RCC 7860 (cell line): ENCODE measurements around the gene TMEM161A.
"Not testable (repeated sequence)": the region's sequence is repeated elsewhere in the genome, so short reads cannot be mapped to it uniquely, and the experiment has no call there.

Source experiments
- DNase-seq: peaks from one replicate; pipeline ENCODE4 v3.0.0-alpha.2; 2015; ENCODE audit warnings: low spot score
- FAIRE-seq: peaks from 2 replicates; lab custom pipeline; 2012; peaks lifted over from hg19 to GRCh38; lab: Jason Lieb, UNC

Gene TMEM161A

GRCh38 chr19:19138109-19138981, at the start of gene TMEM161A:
TMEM161A (minus strand) TSS chr19:19138478; CDS start chr19:19138428, 50 bp downstream.
- DNase-seq (peak; percentile 90), FAIRE-seq (peak; percentile 72)

GRCh38 chr19:19186742-19187141, 48.5 kb upstream of the TMEM161A start:
- DNase-seq = no peak
- no peak for FAIRE-seq

GRCh38 chr19:19185853-19186740, 47.8 kb upstream of the TMEM161A start:
- DNase-seq (peak; percentile 13), FAIRE-seq (no peak)

GRCh38 chr19:19181488-19181998, 43.3 kb upstream of the TMEM161A start:
- FAIRE-seq (no peak), DNase-seq (no peak)

- no peak for FAIRE-seq
- DNase-seq = no peak
These were observed 41.5 kb upstream of the TMEM161A start for GRCh38 chr19:19179548-19180441.

- DNase-seq (no peak), FAIRE-seq (no peak)
These were observed 38.7 kb upstream of the TMEM161A start for GRCh38 chr19:19176950-19177349.

GRCh38 chr19:19173243-19173642, 35.0 kb upstream of the TMEM161A start:
- not testable (repeated sequence) for FAIRE-seq, DNase-seq

GRCh38 chr19:19171821-19172532, 33.7 kb upstream of the TMEM161A start:
- DNase-seq (no peak), FAIRE-seq (no peak)

- DNase-seq = no peak
- no peak for FAIRE-seq
These were observed 32.8 kb upstream of the TMEM161A start for GRCh38 chr19:19170873-19171672.

- no peak for FAIRE-seq
These were observed 32.0 kb upstream of the TMEM161A start, which contains the start of gene MEF2B for GRCh38 chr19:19170053-19170872. MEF2B (minus strand) TSS chr19:19170263; CDS start chr19:19150735, 19,528 bp downstream.

GRCh38 chr19:19169236-19170052, 31.2 kb upstream of the TMEM161A start:
- FAIRE-seq (no peak), DNase-seq (no peak)

More at GRCh38 chr19:19170053-19170872, 32.0 kb upstream of the TMEM161A start, which contains the start of gene MEF2B:
- DNase-seq = no peak

- no peak for DNase-seq
- FAIRE-seq = no peak
These were observed 29.3 kb upstream of the TMEM161A start for GRCh38 chr19:19167612-19168011.

- no peak for FAIRE-seq
- DNase-seq = no peak
These were observed 27.1 kb upstream of the TMEM161A start for GRCh38 chr19:19165396-19165795.

- FAIRE-seq (no peak), DNase-seq (no peak)
These were observed 24.2 kb upstream of the TMEM161A start for GRCh38 chr19:19162495-19162894.

- FAIRE-seq (no peak), DNase-seq (no peak)
These were observed 22.3 kb upstream of the TMEM161A start for GRCh38 chr19:19160461-19161035.

- DNase-seq (no peak), FAIRE-seq (no peak)
These were observed 21.3 kb upstream of the TMEM161A start for GRCh38 chr19:19159534-19159933.

- FAIRE-seq (no peak), DNase-seq (no peak)
These were observed 19.5 kb upstream of the TMEM161A start for GRCh38 chr19:19157808-19158207.
